ENCODE measurements around the gene MAP3K21.
A peak's percentile ranks its signal among the peaks of the same experiment; 100 is the strongest.

The MAP3K21 gene

GRCh38 chr1:233327651-233328141, at the start of gene MAP3K21:
TSS of gene MAP3K21 (plus strand) at chr1:233327724. CDS start at chr1:233328029, 305 bp downstream.
- no peak for DNase-seq (ENCODE audit: low spot score)

- no peak for DNase-seq (ENCODE audit: low spot score)
These were observed 48.9 kb upstream of the MAP3K21 start for GRCh38 chr1:233278631-233279030.

- DNase-seq (ENCODE audit: low spot score): no peak
These were observed 47.6 kb upstream of the MAP3K21 start for GRCh38 chr1:233279971-233280370.

DNA sequence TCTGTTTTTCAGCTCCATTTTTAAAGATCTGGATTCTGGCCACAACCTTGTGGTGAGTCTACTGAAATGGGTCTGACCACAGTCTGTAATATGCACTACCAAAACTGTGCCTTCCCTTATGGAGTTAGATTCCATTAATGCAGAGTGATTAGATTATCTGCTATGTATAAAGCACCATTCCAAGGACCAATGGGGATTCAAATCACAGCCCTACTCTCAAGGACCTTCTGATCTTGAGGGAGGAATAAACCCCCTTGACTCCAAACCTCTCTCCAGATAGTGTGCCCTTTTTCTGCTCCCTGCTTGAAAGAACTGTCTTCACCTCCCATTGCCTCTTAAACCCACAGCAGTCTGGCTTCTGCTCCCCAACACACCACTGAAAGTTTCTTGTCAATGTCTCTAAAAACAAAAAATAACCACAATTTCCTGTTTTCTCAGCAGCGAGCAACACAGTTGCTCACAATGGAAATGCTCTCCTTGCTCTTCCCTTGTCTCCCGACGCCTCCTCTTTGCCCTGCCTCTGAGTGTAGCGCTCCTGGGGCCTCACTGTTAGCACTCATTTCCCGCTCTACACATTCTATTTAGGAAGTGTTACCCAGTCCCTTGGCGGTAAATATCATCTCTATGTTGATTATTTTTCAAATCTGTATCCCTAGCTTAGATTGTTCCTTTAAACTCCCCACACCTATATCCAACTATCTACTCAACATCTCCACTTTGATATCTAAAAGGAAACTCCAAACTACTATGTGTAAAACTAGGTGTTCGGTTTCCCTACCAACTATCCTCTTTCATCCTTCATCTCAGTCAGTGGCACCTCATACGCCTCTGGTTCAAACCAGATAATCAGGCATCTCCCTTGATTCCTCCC, 45.6 kb upstream of the MAP3K21 start:
- DNase-seq (ENCODE audit: low spot score): no peak

DNA sequence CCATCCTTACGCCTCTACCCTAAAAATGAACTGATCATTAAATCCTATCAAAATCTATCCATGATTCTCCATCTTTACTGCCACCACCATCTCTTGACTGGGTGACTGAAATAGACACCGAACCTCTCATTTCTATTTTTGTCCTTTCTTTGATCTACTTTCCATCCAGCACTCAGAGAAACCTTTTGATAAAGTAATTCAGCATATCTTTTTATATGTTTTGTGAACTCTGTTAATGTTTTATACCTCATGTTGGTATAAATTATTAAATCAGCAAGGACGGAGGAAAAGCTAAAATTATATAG, 45.0 kb upstream of the MAP3K21 start:
- no peak for DNase-seq (ENCODE audit: low spot score)

- DNase-seq (ENCODE audit: low spot score): no peak
These were observed 37.8 kb upstream of the MAP3K21 start for GRCh38 chr1:233289676-233290075.

- no peak for DNase-seq (ENCODE audit: low spot score)
These were observed 37.0 kb upstream of the MAP3K21 start for GRCh38 chr1:233290396-233291034.

- DNase-seq (ENCODE audit: low spot score): no peak
These were observed 33.7 kb upstream of the MAP3K21 start for GRCh38 chr1:233293556-233294446.

DNA sequence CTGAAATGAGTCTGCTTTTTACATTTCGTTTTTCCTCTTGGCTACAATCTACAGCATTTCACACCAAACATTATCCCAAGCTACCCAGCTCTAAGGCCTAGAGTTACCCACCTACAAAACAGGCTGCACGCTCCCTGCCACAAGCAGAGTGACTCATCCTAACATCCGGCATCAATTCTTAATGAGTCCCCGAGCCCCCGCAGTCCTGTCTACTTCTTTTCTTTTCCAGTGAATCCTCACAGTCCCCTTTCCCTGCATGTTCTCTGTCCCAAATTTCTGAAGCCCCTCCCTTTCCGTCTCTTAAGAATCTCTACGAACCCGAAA, 32.6 kb upstream of the MAP3K21 start:
- no peak for DNase-seq (ENCODE audit: low spot score)

DNA sequence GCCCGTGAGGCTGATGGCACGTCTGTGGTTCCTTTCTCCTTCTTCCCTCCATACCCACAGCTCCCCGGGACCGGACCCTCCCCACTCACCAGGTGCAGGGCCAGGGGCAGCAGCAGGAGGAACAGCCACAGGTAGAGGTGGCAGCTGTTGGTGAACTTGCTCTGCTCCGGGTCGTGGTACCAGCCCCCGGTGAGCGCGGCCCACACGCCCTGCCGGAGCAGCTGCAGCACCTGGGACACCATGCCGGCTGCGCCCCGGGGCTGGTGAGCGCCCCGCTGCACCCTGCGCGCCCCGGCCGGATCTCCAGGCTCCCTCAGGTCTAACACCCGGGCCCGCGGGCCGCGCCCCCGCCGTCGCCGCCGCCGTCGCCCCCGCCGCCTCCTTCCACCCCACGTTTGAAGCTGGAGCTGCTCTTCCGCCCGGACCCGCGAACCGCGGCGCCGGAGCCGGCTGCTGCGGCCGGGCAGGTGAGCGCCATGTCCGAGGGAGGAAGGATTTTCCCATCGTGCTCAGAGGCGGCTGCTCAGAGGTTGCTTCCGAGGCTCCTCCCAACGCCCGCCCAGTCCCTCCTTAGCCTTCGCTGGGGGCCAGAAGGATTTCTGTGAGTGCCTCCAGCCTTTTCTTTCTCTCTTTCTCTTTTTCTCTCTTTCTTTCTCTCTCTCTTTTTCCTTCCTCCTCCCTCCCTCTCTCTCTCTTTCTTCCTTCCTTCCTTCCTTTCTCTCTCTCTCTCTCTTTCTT, 32.1 kb upstream of the MAP3K21 start, which contains the start of gene PCNX2:
Gene PCNX2 (minus strand): TSS at position 489 of the 738 bp plus-strand sequence. CDS start 247 bp downstream, at position 242.
- DNase-seq (ENCODE audit: low spot score): no peak

- DNase-seq (ENCODE audit: low spot score): no peak
These were observed 31.6 kb upstream of the MAP3K21 start for GRCh38 chr1:233295975-233296322.

DNA sequence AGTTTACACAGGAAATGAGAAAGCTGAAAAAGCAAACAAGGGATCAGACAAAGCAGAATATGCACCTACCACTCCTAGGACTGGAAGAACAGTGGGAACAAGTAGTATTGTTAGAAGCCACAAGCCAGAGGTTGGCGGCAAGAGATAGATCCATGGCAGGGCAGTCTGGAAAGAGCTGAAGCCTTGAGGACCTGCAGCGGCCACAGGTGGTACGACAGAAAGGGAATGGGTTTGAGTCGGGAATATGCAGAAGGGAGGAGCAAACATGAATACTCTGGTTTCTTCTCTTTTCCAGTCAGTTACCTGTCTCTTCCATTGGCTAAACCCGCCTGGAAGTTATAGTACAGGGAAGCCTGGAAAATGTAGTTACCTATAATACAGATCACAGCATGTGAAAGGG, 28.1 kb upstream of the MAP3K21 start:
- no peak for DNase-seq (ENCODE audit: low spot score)

- no peak for DNase-seq (ENCODE audit: low spot score)
These were observed 27.2 kb upstream of the MAP3K21 start for GRCh38 chr1:233300326-233300725.

GRCh38 chr1:233304489-233305102, 22.9 kb upstream of the MAP3K21 start:
- peak; percentile 53 for DNase-seq (ENCODE audit: low spot score)

DNA sequence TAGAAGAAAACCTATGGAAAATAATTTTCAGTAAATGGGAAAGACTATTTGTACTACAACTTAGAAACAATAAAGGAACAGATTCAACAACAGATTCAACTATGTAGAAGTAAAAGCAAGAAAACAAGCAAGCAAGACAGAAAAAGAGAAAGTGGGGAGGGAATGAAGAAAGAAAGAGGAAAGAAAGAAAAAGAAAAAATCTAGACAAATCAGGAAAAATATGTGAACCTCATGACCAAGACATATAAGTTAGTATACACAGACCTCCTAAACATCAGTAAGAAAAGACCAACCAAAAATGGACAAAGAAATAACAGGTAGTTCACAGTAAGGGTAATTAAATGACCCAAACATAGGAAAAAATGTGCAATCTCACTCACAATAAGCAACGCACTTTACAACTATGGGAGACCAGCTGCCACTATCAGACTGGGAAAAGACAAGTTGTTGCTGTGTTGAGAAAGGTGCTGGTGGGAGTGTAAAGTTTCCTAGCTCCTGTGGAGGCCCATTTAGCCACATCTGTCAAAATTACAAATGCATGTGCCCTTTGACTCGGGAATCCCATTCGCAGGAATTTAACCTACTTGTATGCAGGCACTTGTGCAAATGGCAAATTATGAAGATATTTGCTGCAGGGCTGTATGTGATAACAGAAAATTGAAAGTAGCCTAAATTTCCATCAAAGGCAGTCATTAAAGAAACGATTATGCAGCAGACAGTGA, 13.9 kb upstream of the MAP3K21 start:
- DNase-seq (ENCODE audit: low spot score): no peak

GRCh38 chr1:233315718-233316301, 11.7 kb upstream of the MAP3K21 start:
- no peak for DNase-seq (ENCODE audit: low spot score)

- no peak for DNase-seq (ENCODE audit: low spot score)
These were observed 11.1 kb upstream of the MAP3K21 start for GRCh38 chr1:233316473-233316872.

- DNase-seq (ENCODE audit: low spot score): no peak
These were observed 8.3 kb upstream of the MAP3K21 start for GRCh38 chr1:233319272-233319671.

DNA sequence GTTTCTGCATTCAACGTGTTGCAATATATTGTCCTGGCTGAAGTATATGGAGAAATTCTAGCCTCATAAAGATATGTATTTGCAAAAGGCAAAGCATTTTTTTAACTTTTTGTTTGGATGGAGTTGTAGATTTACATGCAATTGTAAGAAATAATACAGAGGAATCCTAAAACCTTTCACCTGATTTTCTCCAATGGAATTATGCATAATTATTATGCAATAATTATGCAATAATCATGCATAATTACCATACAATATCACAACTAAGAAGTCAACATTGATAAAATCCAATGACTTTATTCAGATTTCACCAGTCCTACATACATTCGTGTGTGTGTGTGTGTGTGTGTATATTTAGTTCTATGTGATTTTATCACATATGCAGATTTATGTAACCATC, 7.5 kb upstream of the MAP3K21 start:
- no peak for DNase-seq (ENCODE audit: low spot score)

DNA sequence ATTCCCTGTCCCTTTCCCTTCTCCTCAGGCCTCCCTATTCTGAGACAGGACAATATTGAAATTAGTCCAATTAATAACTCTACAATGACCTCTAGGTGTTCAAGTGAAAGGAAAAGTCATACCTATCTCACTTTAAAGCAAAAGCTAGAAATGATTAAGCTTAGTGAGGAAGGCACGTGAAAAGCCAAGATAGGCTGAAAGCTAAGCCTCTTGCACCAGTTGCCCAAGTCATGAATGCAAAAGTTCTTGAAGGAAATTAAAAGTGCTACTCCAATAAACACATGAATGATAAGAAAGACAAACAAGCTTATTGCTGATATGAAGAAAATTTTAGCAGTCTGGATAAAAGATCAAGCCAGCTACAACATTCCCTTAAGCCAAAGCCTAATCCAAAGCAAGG, 3.8 kb upstream of the MAP3K21 start:
- no peak for DNase-seq (ENCODE audit: low spot score)

Data from NAMALWA (cell line).